ENCODE results near the gene SSBP4.

DNA sequence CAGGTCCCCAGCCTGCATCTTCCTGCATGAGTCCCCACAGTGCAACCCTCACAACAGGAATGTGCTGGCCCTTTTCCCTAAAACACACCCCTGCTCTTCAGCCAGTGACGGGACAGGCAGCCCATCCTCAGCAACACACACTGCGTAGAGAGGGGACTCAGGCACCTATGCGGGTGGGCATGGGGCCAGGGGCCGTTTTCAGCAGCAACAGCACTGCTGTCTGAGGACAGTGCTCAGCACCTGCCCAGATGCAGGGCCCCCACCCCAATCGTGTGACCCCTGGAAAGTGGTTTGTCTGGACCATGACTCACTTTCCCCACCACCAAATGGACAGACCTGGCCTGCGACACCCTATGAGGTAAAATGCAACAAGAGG, 46.8 kb downstream of the SSBP4 start:
- TF ChIP-seq, protein P1, sequence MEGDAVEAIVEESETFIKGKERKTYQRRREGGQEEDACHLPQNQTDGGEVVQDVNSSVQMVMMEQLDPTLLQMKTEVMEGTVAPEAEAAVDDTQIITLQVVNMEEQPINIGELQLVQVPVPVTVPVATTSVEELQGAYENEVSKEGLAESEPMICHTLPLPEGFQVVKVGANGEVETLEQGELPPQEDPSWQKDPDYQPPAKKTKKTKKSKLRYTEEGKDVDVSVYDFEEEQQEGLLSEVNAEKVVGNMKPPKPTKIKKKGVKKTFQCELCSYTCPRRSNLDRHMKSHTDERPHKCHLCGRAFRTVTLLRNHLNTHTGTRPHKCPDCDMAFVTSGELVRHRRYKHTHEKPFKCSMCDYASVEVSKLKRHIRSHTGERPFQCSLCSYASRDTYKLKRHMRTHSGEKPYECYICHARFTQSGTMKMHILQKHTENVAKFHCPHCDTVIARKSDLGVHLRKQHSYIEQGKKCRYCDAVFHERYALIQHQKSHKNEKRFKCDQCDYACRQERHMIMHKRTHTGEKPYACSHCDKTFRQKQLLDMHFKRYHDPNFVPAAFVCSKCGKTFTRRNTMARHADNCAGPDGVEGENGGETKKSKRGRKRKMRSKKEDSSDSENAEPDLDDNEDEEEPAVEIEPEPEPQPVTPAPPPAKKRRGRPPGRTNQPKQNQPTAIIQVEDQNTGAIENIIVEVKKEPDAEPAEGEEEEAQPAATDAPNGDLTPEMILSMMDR (IDR thresholded peaks at IDR 0.05; ENCODE audit: insufficient read depth, low read length, poor library complexity, severe bottlenecking) = no peak
- no peak for TF ChIP-seq EZH2phosphoT487 (conservative IDR thresholded peaks at IDR 0.05; ENCODE audit: low read length)

All from SU-DHL-6 (cell line).